NCI-H2171 (cell line): Measurements from ENCODE around the gene ZNF608.

Source experiments
- DNase-seq: peaks from one replicate; lab custom pipeline; 2025; lab: John Stamatoyannopoulos, UW

The ZNF608 gene

DNA sequence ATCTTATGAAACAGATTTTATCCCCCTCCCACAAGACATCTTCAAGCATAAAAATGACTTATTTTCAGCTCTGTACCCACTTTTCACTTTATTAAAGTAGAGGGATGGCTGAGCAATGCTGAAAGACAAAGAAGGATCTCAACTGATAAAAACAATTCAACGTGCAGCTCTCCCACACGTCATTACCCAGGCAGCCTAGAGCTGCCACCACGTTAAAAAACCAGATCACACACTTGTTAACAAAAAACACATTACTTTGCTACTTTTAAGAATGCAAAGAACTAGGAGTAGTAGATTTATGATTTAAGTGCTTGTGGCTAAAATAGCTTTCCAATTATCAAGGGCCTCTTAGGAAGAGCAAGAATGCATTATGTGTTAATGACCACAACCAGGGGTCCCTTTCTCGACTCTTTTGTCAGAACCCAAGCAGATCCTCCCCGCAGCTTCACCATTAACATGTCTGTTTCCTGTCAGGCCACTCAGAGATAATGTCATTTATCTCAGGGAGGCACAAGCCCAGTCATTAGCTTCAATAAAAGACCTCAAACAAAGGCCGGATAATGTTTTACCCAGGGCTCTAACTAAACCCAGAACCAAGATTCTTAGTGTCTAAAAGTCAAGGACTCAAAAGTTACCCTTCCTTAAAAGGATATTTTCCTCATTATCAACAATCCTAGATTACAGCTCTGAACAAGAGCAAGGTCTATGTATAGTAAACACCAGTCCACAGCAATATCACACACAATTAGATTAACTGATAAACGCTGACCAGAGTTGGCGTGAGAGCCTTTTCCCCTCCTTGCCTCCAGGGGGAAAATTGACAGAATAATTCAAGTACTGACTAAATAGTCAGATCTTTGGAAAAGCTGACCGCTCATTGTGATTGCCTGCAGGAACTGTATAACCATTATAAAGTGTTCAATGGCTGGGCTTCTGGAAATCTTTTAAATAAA lies 7.5 kb downstream of the ZNF608 start:
- no peak for DNase-seq

DNA sequence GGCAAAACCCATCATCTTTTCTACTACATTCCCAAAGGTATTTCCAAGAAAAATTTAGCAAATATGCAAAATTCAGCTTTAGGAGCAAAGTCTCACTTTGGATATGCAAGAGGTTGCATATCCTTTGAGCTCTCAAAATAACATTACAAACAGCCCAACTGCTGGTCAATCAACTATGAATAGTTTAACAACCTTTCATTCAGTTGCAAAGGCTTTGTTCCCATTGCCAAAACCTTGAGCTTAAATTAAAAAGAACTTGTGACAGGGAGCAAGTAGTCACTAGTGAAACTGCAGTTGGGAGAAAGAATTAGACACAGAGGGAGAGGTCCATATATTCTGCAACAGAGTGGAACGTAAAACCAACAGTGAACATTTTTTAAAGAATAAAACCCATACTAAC lies 8.8 kb downstream of the ZNF608 start:
- DNase-seq, result no peak

DNA sequence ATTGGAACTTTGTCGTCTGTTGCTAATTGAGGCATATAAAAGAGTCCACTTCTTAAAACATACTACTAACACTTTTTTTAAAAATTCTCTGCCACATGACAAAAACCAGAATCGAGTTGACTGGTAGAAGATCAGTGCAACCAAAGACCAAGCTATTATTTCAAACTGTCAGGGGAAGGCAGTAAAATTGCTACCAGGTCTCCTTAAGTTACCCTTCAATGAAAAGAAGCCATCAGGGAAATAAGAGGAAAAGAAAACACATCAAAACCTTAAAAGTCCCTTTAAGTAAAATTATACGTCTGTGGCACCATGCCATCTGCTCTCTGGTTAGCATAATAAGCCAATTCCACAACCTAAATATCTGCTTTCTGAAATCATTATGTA lies 9.6 kb downstream of the ZNF608 start:
- no peak for DNase-seq

DNA sequence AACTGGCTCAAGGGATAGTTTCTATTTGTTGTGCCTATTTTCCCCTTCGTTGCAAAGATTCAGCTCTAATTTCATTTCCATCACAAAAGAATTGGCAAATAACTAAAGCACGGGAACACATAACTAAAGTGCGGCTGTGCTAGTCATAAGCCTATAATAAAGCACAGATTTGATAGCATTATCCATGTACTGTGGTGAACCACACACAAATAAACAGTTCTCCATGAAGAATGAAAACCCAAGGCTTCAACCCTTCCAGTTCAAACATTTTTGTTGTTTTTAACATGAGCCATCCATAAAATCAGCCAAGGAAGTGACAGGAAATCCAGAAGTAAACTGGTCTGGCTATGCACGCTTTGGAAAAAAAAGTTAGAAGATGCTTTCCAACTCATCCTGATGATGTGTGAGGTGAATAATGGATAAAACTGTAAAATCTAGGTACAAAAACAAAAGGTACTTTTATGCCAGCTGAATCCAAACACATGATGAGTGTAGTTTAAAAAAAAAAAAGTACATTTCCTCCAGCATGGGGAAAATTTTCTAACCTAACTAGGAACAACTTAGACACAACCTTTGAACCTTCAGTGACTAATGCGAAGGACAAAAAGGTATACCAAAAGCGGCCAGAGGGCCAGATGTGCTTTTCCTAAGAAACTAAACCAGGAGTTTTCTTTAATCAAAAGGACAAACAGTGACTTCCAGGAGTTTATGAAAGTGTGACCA lies 10.2 kb downstream of the ZNF608 start:
- no peak for DNase-seq

DNA sequence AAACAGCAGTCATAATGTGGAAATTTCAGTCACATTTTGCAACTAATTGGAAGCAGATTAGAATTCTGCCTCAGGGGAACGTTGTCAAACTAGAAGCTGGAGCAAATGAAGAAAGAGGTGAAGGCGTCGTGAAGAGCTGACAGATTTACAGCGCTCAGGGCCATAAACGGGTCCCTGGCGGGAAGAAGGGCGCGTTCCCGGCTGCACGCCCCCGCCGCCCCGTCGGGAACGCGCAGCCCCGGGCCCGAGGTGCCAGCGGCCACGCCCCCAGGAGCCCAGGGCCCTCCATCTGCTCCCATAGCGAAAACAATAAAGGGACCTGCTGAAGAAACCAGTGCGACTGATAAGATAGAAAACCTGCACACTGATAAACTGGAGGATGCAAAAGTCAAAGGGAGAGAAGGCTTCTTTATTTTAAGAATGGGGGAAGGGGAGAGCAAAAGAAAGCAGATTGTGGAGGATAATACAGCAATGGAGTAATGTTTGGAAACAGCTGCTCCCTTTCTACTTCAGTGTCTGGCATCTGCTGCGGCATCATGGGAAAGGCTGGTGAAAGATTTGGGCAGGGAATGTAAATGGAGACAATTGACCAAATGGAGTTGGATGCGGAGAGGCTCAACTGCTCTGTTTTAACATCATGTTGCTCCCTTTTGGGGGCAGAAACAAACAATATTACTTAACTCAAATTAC lies 11.1 kb downstream of the ZNF608 start:
- DNase-seq, result peak; percentile 56

DNA sequence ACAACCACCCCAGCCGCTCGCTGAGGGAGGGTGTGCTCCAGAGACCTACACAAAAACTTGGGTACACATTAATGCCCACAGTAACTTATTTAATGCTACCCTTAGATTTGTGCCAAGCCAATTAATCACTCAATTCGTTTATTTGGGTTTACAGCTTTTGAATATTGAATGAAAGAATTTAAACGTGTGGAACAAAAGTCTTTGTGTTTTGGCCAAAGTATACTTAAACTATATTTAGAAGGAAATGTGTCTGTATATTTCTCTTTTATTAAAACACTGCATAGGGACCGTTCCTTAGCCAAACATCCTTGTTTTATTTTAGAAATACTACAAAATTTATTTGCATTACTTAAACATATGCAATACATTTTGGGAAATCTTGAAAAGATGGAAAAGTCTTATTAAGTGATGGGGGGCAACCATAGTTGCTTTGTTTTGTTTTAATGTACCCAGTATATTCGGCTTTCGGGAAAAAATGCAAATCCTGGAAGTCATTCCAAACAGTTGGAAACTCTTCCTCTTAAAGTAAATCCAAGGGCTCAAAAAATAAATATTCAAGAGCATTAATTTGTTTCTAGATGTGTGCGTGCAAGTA lies 11.8 kb downstream of the ZNF608 start:
- no peak for DNase-seq

DNA sequence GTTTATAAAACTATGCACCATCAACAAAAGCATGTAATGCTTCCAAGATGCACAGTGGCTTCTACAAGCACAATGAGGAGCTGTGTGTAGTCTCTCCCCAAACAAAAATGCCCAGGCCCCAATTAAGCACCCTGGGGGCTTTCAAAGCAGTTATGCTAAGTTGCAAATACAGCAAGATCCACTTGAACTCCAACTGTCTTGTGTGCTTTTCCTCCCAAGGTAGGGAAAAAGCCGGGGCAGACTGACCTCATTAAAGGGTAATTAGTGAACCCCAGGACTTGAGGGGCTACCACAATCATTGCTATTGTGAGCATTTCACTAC lies 13.1 kb downstream of the ZNF608 start:
- DNase-seq, result no peak

DNA sequence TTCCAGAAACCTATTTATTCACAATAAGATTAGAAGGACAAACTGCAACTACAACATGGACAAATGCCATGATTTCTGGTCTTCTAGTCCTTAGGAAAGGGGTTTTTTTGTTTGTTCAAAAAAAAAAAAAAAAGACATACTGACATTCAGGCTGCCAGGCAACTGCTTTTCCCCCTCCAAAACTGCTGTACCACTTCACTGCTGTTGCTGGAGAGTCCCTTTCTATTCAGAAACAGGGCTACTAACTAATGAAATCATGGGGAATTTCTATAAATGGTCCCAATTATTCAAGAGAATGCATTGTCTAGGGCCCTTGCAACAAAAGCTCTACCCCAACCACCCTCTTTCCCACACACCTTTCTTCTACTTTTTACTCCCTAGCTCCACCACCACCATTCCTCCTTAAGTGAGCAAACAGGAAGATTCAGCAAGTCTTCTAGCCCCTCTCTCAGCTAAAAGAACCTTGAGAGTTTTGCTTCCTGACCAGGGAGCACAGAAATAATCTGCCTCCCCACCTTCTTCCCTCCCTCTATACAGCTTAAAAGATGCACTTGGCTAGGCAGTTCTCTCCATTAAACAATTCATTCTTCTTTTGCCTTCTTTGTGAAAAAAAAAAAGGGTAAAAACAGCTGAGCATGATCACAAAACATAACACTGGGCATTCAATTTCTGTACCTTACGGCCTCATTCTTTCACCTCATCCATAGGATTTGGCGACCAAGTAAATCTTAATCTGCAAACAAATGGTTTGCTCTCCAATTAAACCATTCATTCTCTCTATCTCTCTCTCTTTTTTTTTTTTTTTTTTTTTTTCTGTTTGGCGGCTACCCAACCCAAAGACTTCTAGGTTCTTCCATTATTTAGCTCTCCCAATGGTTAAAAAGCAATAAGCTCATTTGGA lies 13.8 kb downstream of the ZNF608 start:
- DNase-seq, result no peak

DNA sequence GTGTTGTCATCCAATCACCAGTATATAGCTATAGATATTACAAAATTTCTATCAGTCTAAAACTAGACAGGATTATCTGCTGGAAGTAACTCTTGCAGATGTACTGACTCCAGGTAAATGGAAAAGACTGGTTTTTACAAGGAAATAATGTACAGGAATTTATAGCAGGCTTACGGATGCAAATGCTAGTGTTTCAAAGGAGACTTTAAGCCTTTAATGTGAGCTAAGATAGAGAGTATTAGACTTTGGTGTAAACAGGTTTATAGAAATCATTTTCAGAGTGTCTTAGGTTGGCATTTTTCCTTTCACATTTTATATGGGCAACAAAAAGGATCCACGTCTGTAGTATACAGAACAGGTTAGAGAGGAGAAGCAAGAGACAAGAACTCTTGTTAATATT lies 16.1 kb downstream of the ZNF608 start:
- DNase-seq, result no peak

DNA sequence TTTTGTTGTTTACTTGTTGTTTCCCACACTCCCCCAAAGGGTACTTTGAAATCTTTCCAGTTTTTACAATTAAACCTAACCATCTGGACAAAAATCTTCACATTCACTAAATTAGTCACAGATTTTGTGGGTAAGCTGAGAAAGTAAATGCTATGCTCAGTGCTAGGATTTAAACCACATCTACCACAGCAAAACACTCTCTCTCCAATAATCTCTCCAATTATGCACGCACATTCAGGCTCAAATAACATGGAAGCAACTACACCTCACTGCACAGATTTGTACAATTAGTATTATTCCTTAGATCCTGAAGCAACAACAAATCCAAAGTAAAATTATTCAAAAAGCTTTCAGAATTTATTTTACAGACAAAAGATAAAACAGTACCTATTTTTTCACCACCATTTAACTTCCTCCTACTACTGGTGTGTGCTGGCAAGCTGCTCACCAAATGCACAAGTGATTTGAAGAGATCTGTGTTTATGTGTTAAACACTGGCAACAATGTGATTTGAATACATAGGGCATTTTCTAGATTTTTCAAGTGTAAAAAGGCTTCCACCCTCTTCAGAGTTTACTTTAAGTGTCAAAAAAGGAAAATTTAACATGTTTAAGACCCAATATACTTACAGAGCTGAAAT lies 16.6 kb downstream of the ZNF608 start:
- DNase-seq, result no peak

DNA sequence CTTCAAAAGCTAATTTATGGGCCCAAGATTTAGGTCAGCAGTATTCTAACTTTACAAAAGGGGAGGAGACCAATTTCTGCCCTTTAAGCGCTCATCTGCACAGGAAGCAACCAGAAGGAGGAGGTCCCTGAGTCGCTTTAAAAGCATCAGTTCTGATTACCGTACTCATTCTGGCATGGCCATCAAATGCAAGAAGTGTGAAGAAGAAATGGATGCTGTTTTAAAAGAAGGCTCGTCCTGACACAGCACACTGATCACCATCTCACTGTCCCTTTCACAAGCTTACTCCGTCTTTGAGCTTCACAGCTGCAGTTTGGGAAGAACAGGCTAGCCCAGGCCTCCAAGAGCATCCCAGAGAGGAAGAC lies 17.5 kb downstream of the ZNF608 start:
- no peak for DNase-seq

DNA sequence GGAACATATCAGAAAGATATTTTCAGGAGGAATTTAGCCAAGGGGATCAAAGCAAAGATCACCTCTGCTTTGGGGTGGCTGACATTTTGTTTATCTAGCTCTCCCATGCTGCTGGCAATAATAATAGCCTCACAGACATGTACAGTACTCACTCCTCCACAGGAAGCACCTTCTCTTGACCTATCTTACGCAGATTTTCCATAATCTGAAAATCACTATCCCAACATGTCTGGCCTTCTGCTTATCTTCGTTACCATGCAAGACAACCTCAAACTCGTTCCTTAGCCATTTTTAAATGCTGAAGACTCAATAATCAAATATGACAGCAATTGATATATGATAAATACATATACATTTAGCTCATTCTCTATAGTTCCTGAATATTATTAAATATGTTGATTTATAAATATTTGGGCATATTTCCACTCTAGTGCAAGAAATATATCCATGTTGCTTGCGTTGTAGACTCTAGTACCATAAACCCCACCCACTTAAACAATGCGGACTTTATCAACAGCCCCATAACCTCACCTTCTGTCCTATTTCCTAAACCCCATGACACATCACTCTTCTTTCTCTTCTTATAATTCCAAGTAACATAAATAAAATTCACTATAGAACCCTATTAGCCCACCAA lies 18.0 kb downstream of the ZNF608 start:
- DNase-seq, result no peak

DNA sequence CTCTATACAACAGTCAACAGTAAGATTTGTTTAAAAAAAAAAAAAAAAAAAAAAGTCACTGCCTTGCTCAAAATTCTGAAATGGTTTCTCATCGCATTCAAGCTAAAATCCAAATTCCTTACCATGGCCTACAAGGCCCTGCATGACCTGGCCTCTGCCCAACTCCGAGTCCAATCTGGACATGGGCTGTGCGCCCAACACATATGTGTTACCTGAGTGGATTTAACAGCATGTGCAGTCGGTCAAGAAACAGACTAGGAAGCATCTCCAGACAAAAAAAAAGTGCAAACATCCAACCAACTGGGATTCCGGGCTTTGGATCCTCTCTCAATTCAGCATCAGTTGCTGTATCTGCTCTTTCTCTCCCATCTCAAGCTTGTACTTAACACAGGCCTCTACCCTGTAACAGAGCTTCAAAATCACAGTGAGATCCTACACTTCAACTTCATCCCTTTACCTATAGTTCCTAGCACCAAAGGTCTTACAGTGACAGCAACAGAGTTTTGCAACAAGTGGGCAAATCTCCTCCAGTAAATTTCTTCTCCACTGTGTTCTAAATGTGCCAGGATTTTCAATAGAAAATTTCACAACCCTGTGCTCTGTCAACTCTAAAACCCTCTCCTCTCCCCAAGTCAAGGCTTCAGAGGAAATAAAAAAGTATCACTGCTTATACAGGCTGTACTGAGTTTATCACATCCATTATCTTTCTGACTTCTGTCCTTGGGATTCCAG lies 19.6 kb downstream of the ZNF608 start:
- no peak for DNase-seq

DNA sequence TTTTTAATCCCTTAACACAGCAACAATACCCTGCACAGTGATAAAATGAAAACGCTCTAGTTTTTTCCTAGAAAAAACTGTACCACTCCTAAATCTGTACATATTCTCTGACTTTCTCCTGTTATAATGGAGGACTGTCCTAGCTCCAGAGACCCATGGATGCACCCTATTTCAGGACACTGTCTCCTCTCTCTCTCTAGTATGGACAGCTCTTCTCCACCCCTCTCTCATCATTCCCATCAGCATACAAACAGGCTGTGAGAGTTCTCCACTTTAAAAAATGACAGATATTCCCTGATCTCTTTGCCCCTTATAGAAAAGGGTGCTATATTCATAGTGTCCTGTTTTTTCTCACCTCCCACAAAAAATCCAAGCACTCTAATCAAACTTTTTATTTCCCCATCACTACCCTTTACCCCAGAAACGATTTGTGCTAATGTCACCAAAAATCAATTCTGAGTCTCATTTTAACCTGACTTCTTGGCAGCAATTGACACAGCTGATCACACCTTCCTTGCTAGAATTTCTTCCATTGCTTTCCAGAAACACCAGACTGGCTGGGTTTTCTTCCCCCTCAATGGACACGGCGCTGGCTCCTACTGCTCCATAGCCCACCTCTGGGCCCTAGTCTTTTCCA lies 20.7 kb downstream of the ZNF608 start:
- no peak for DNase-seq

DNA sequence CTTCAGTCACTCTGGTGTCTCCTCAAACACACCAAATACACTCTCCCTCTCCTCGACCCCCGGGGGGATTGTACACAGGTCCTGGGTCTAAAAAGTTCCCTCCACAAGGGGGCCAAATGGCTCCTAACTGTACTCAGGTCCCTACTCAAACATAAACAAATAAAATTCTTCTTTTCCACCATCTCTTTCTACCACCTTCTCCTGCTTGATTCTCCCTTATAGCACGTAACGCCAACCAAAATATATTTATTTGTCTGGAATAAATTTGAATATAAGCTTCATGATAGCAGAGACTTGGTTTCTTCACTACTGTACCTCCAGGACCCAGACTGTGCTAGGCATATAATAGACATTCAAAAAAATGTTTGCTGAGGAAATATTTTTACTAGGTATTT lies 21.4 kb downstream of the ZNF608 start:
- no peak for DNase-seq

DNA sequence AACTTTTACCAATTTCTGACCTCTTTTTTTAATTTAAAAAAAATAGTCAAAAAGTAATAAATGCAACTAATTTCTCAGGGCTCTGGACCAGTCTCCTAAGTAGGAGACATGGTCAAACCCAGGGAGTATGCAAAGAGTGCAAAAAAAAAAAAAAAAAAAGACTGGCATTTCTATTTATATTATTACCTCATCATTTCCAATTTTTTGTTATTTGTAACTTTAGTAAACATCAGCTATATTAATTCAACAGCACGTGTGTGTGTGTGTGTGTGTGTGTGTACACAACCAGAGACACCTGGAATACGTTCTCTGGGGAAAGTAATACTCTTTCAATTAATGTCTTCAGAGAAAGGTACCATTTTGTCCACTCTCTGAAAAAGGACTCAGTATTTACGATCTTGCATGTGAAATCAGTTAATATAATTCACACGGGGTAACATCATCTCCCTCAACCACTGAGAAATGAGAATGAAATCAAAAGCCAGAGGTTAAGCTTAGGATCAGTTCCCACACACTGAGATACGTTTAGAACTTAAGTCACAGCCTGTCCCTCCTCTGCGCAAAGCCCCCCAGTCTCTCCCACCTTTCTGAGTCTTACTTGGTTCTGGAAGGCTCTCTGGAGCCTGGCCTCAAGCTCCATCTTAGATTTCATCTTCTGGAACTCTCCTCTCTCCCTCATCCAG lies 21.9 kb downstream of the ZNF608 start:
- DNase-seq, result no peak

DNA sequence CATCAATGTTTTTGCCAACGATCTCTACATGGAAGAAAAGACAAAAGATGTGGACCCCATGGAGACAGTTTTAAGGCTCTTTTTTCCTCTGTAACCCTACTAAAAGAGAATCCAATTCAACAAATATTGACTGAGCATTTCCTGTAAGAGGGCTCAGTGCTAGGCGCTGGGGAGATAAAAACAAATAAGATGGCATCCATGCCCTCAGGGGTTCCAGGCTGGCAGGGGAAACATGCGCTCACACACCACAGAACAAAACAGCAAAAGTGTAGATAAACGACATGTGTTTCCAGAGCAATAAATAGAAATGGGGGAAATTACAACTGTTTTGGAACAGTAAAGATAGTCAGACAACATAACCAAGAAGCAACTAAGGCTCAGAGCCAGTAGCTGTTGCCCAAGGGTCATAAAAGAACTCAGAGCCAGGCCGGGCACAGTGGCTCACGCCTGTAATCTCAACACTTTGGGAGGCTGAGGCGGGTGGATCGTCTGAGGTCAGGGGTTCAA lies 25.2 kb downstream of the ZNF608 start:
- DNase-seq, result no peak

DNA sequence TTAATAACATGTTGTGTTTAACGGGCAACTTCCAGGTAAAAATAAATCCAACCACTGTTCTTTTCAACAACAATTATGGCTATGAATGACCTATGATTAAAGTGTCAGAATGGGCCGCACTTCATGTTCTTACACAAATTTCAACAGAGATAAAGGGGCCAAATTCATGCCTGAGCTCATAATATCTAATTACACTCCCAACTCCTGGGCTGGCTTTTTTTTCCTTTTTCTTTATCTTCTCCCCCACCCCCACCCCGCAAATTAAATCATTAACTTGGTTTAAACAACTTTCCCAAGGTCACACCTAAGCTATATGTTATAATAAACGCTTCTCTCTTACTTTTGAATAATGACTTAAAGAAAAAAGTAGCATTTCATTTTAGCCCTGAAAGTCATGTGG lies 25.8 kb downstream of the ZNF608 start:
- DNase-seq, result no peak
